IPS-18c (cell line): Measurements from ENCODE around the gene RNF214.
"Not testable (repeated sequence)": the region's sequence is repeated elsewhere in the genome, so short reads cannot be mapped to it uniquely, and the experiment has no call there.

ENCODE experiments used
- H3K4me3 ChIP-seq: 2 replicates; pipeline ENCODE4 v1.7.0; 2013; ENCODE audit warnings: low read depth, mild to moderate bottlenecking, low read length, moderate library complexity; ENCODE audit not compliant: insufficient read depth
- H3K9me3 ChIP-seq: one replicate; pipeline ENCODE4 v1.6.1; 2013; ENCODE audit warnings: mild to moderate bottlenecking, low read length, moderate library complexity; ENCODE audit not compliant: control insufficient read depth, insufficient read depth

Gene RNF214

GRCh38 chr11:117314840-117315239, 82.4 kb downstream of the RNF214 start:
- Histone ChIP-seq H3K9me3 (no peaks in the 10 kb centered on the region), H3K4me3 (no peak overlapping the region)

GRCh38 chr11:117315285-117316196, 83.1 kb downstream of the RNF214 start:
- H3K9me3 ChIP-seq: no peaks in the 10 kb centered on the region
- H3K4me3 ChIP-seq: peak overlapping the region; percentile 71

GRCh38 chr11:117316197-117316961, 83.9 kb downstream of the RNF214 start, which contains the start of gene BACE1:
BACE1 (minus strand) TSS chr11:117316256; CDS start chr11:117315795, 461 bp downstream.
- H3K9me3 ChIP-seq: no peaks in the 10 kb centered on the region
- H3K4me3 ChIP-seq: peak within 1 kb of the TSS; percentile 71

GRCh38 chr11:117318738-117319137, 86.3 kb downstream of the RNF214 start:
- no peak overlapping the region for H3K4me3 ChIP-seq
- H3K9me3 ChIP-seq: no peaks in the 10 kb centered on the region

GRCh38 chr11:117319214-117319840, 86.9 kb downstream of the RNF214 start:
- Histone ChIP-seq H3K4me3 (no peak overlapping the region), H3K9me3 (no peaks in the 10 kb centered on the region)

- H3K4me3 ChIP-seq: peak overlapping the region; percentile 87; the same call in 1 of the 2 replicates
- H3K9me3 ChIP-seq: not testable (repeated sequence)
These were observed 94.7 kb downstream of the RNF214 start for GRCh38 chr11:117327255-117327566.

GRCh38 chr11:117327567-117328374, 95.3 kb downstream of the RNF214 start, which contains the start of gene CEP164:
CEP164 (plus strand) TSS chr11:117327854; CDS start chr11:117338587, 10,733 bp downstream.
- Histone ChIP-seq H3K9me3 (no peaks in the 10 kb centered on the region), H3K4me3 (peak within 1 kb of the TSS; percentile 87)

- no peaks in the 10 kb centered on the region for H3K9me3 ChIP-seq
- peak overlapping the region; percentile 87 for H3K4me3 ChIP-seq
These were observed 96.0 kb downstream of the RNF214 start for GRCh38 chr11:117328375-117329010.

- H3K9me3 ChIP-seq: peaks cover 4% of the 10 kb centered on the region
- H3K4me3 ChIP-seq: no peak overlapping the region
These were observed 100.4 kb downstream of the RNF214 start for GRCh38 chr11:117332843-117333242.

- Histone ChIP-seq H3K4me3 (no peak overlapping the region), H3K9me3 (peaks cover 4% of the 10 kb centered on the region)
These were observed 101.4 kb downstream of the RNF214 start for GRCh38 chr11:117333917-117334316.

GRCh38 chr11:117334896-117335295, 102.4 kb downstream of the RNF214 start:
- Histone ChIP-seq H3K4me3 (no peak overlapping the region), H3K9me3 (peaks cover 4% of the 10 kb centered on the region)

- Histone ChIP-seq H3K4me3 (no peak overlapping the region), H3K9me3 (peaks cover 4% of the 10 kb centered on the region)
These were observed 102.9 kb downstream of the RNF214 start for GRCh38 chr11:117335399-117335798.
